SK-N-SH (cell line): ENCODE data around the gene GMFB. TPM values are rescaled to one million over a fixed set of nuclear protein-coding genes. Genes with fewer than 3 reads are reported as not detected.
A peak's percentile ranks its signal among the peaks of the same experiment; 100 is the strongest.

ENCODE experiments used
- CTCF ChIA-PET: fragments of 300-600, 350-600 bp; formaldehyde crosslinking; extraction: SDS; loops from one replicate; lab custom pipeline; 2021; lab: Yijun Ruan, JAX
- POLR2A ChIA-PET: fragments of 350-600 bp; sonication (Branson Sonifier 250); formaldehyde crosslinking; extraction: SDS; loops from one replicate; lab custom pipeline; 2020; ENCODE audit warnings: antibody characterized with exemption, inconsistent platforms; lab: Yijun Ruan, JAX
- DNase-seq: peaks from one replicate; pipeline ENCODE4 v3.0.0; 2012
- H2AFZ ChIP-seq: fragments of 200-600 bp; sonication (generic); 2 replicates; pipeline ENCODE4 v1.8.1; 2016; ENCODE audit warnings: antibody characterized with exemption, mild to moderate bottlenecking, low read depth
- H3F3A ChIP-seq: fragments of 200-600 bp; sonication (generic); replicated peaks from 2 replicates; pipeline ENCODE3; 2016; ENCODE audit warnings: antibody characterized with exemption, mild to moderate bottlenecking; ENCODE audit not compliant: insufficient read depth
- H3K27ac ChIP-seq, 2 experiments: fragments of 200-500 bp in 1 of 2; fragments of 200-600 bp in 1 of 2; sonication (Bioruptor generic) in 1 of 2; sonication (generic), shearing (Covaris generic) in 1 of 2; 2 replicates each; pipeline versions ENCODE4 v1.5.1 to v1.6.1; 2014 to 2016; ENCODE audit warnings: low read depth in 2 of 2, inconsistent platforms in 1 of 2, low read length in 1 of 2, mild to moderate bottlenecking in 1 of 2, mixed read lengths in 1 of 2
- H3K27me3 ChIP-seq: fragments of 200-600 bp; sonication (generic), shearing (Covaris generic); 2 replicates; pipeline ENCODE4 v1.6.1; 2016; ENCODE audit warnings: mixed run types; ENCODE audit not compliant: insufficient read depth
- H3K36me3 ChIP-seq, 2 experiments: fragments of 200-500 bp in 1 of 2; fragments of 200-600 bp in 1 of 2; sonication (Bioruptor generic) in 1 of 2; sonication (generic) in 1 of 2; replicated peaks in 1 of 2; 2 replicates each; pipeline versions ENCODE3 to v1.5.1; 2014 to 2016; ENCODE audit warnings: low read length in 1 of 2, mild to moderate bottlenecking in 1 of 2; ENCODE audit not compliant: insufficient read depth in 2 of 2, control insufficient read depth in 1 of 2
- H3K4me1 ChIP-seq, 2 experiments: fragments of 200-500 bp in 1 of 2; fragments of 200-600 bp in 1 of 2; sonication (Bioruptor generic) in 1 of 2; sonication (generic), shearing (Covaris generic) in 1 of 2; 2 replicates each; pipeline versions ENCODE4 v1.5.1 to v1.6.1; 2014 to 2016; ENCODE audit warnings: low read depth in 1 of 2, low read length in 1 of 2, mixed run types in 1 of 2; ENCODE audit not compliant: insufficient read depth in 2 of 2, control insufficient read depth in 1 of 2
- H3K4me2 ChIP-seq: fragments of 200-600 bp; sonication (generic), shearing (Covaris generic); 2 replicates; pipeline ENCODE4 v1.6.1; 2017; ENCODE audit warnings: mixed run types
- H3K4me3 ChIP-seq, 2 experiments: fragments of 200-500 bp in 1 of 2; fragments of 200-600 bp in 1 of 2; sonication (Bioruptor generic) in 1 of 2; sonication (generic), shearing (Covaris generic) in 1 of 2; 2 replicates each; pipeline versions ENCODE4 v1.5.1 to v1.8.1; 2014 to 2016; ENCODE audit warnings: low read depth in 2 of 2, inconsistent platforms in 1 of 2, low read length in 1 of 2, mild to moderate bottlenecking in 1 of 2, mixed read lengths in 1 of 2, moderate library complexity in 1 of 2
- H3K79me2 ChIP-seq: fragments of 200-600 bp; sonication (generic); 2 replicates; pipeline ENCODE4 v1.8.1; 2017; ENCODE audit warnings: mild to moderate bottlenecking; ENCODE audit not compliant: insufficient read depth
- H3K9ac ChIP-seq: fragments of 200-600 bp; sonication (generic); 2 replicates; pipeline ENCODE4 v1.6.1; 2017; ENCODE audit warnings: mixed run types
- H3K9me2 ChIP-seq: fragments of 200-600 bp; sonication (generic); 2 replicates; pipeline ENCODE4 v1.6.1; 2017; ENCODE audit warnings: mixed run types
- H3K9me3 ChIP-seq: fragments of 200-600 bp; sonication (generic); 2 replicates; pipeline ENCODE4 v1.6.1; 2017; ENCODE audit warnings: mixed run types, mild to moderate bottlenecking, moderate library complexity
- H4K20me1 ChIP-seq: fragments of 200-600 bp; sonication (generic); 2 replicates; pipeline ENCODE4 v1.6.1; 2017; ENCODE audit warnings: mild to moderate bottlenecking, mixed run types; ENCODE audit not compliant: insufficient read depth
- CHD2 ChIP-seq: fragments of 150-350 bp; IDR thresholded peaks from 2 replicates; pipeline ENCODE4 v1.6.1; 2018; ENCODE audit warnings: low read length; ENCODE audit not compliant: partially characterized antibody
- CTCF ChIP-seq: fragments of 200-600 bp; sonication (generic); IDR thresholded peaks from 2 replicates; pipeline ENCODE4 v1.6.1; 2017; ENCODE audit warnings: antibody characterized with exemption, mild to moderate bottlenecking, moderate library complexity
- FOSL2 ChIP-seq: IDR thresholded peaks from 2 replicates; pipeline ENCODE4 v1.4.0; 2012; ENCODE audit warnings: low read depth, mild to moderate bottlenecking, moderate library complexity, borderline replicate concordance
- FOXJ3 ChIP-seq: sonication (generic); formaldehyde crosslinking; IDR thresholded peaks from 2 replicates; pipeline ENCODE4 v1.5.1; 2020; ENCODE audit warnings: mild to moderate bottlenecking, missing genetic modification reagents
- FOXM1 ChIP-seq: IDR thresholded peaks from 2 replicates; pipeline ENCODE4 v1.4.0; 2012; ENCODE audit warnings: low read depth, mild to moderate bottlenecking
- GATA2 ChIP-seq: sonication (generic); formaldehyde crosslinking; IDR thresholded peaks from 2 replicates; pipeline ENCODE4 v1.5.0; 2020; ENCODE audit warnings: mild to moderate bottlenecking, missing genetic modification reagents
- JUND ChIP-seq: IDR thresholded peaks from 2 replicates; pipeline ENCODE4 v1.4.0; 2012
- MEF2A ChIP-seq: IDR thresholded peaks from 2 replicates; pipeline ENCODE4 v1.4.0; 2012; ENCODE audit warnings: low read depth, borderline replicate concordance
- NRF1 ChIP-seq: IDR thresholded peaks from 2 replicates; pipeline ENCODE4 v1.6.1; 2012; ENCODE audit warnings: low read depth, mild to moderate bottlenecking, low read length
- PBX3 ChIP-seq: IDR thresholded peaks from 2 replicates; pipeline ENCODE4; 2012
- RCOR1 ChIP-seq: fragments of 150-350 bp; IDR thresholded peaks from 2 replicates; pipeline ENCODE4 v1.6.1; 2017; ENCODE audit warnings: antibody characterized with exemption, low read length
- SMC3 ChIP-seq: IDR thresholded peaks from 2 replicates; pipeline ENCODE4 v1.6.1; 2012; ENCODE audit warnings: low read depth, low read length, improper control_type of control experiment
- TAF1 ChIP-seq: IDR thresholded peaks from 2 replicates; pipeline ENCODE4 v1.6.1; 2012; ENCODE audit warnings: low read depth, mild to moderate bottlenecking, low read length, moderate library complexity, borderline replicate concordance
- TCF12 ChIP-seq: IDR thresholded peaks from 2 replicates; pipeline ENCODE4 v1.4.0; 2012
- USF1 ChIP-seq: IDR thresholded peaks from 2 replicates; pipeline ENCODE4 v1.4.0; 2012; ENCODE audit warnings: low read depth, borderline replicate concordance
- YY1 ChIP-seq: IDR thresholded peaks from 2 replicates; pipeline ENCODE4 v1.4.0; 2012; ENCODE audit warnings: low read depth, mild to moderate bottlenecking
- WGBS: methylation state at CpG from one replicate; pipeline ENCODE4 v1.1.6; 2017; ENCODE audit warnings: low lambda C conversion rate; 5-methylcytosine and 5-hydroxymethylcytosine counted together
- polyA plus RNA-seq, 3 experiments: library from polyadenylated mRNA; depleted of rRNA; stranded (reverse); fragments of >200 nt; gene quantifications; 2 replicates each; pipeline ENCODE4 v1.2.3, GENCODE V29; 2012
- TF ChIP-seq, protein P1 (sequence below): IDR thresholded peaks from 2 replicates; pipeline ENCODE4 v1.4.0; 2012; ENCODE audit warnings: low read depth
- TF ChIP-seq, protein P2 (sequence below): fragments of 150-350 bp; IDR thresholded peaks from 2 replicates; pipeline ENCODE4 v1.6.1; 2017; ENCODE audit warnings: antibody characterized with exemption, low read length, low read depth, borderline replicate concordance

GMFB gene
- polyA plus RNA-seq, 1 of the 3 experiments (the other 2 are of a cell fraction) = 9.4 TPM

GRCh38 chr14:54488646-54489317, at the start of gene GMFB (continued):
- TF ChIP-seq CTCF (peak; percentile 58), SMC3 (no peak), GATA2 (CRISPR knock-in tag) (no peak), RCOR1 (peak; percentile 67), TCF12 (no peak; the same call in 1 of the 2 replicates), PBX3 (0 out of 2 replicates have a peak, but pooled peaks have one; percentile 11), FOXM1 (no peak), CHD2 (peak; percentile 84), NRF1 (no peak)
- TF ChIP-seq, protein P1, sequence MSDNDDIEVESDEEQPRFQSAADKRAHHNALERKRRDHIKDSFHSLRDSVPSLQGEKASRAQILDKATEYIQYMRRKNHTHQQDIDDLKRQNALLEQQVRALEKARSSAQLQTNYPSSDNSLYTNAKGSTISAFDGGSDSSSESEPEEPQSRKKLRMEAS = peak; percentile 79; the same call in 1 of the 2 replicates
- TF ChIP-seq, all 33 proteins: peak for 18

GRCh38 chr14:54538055-54538454, 49.3 kb upstream of the GMFB start:
- peaks cover 0 to 3% of the 10 kb centered on the region in 2 experiments; a peak in 1 of 4 replicates for H3K4me1 ChIP-seq
- H2AFZ ChIP-seq = no peak overlapping the region
- TF ChIP-seq TCF12 (no peak), FOXM1 (no peak)
- H3K9me3 ChIP-seq = no peaks in the 10 kb centered on the region
- no peak overlapping the region for H3K27ac ChIP-seq
- ChIA-PET POLR2A (no interaction called here), CTCF (interaction anchor here (1.3 to 1.8 kb wide), 2 partner anchors 13 to 26 kb away, joined by 3 to 5 read pairs; no protein-coding TSS in a partner anchor)
- no peak for DNase-seq
- WGBS = 92% methylated on average over 3 of the region's 3 CpGs
- H3K79me2 ChIP-seq = no peaks in the 10 kb centered on the region
- H3K9ac ChIP-seq = no peak overlapping the region
- H3K4me3 ChIP-seq = no peak overlapping the region
- peaks cover 4% of the 10 kb centered on the region; the same call in 1 of the 2 replicates for H3K9me2 ChIP-seq
- no peaks in the 10 kb centered on the region for H4K20me1 ChIP-seq
- H3K36me3 ChIP-seq = peaks cover 36 to 50% of the 10 kb centered on the region in 2 experiments
- H3K27me3 ChIP-seq = no peaks in the 10 kb centered on the region
- H3K4me2 ChIP-seq = no peak overlapping the region
- H3F3A ChIP-seq = no peaks in the 10 kb centered on the region

GRCh38 chr14:54537651-54538050, 48.9 kb upstream of the GMFB start:
- Histone ChIP-seq H3K79me2 (no peaks in the 10 kb centered on the region), H2AFZ (no peak overlapping the region), H3F3A (no peaks in the 10 kb centered on the region), H3K9me2 (peaks cover 4% of the 10 kb centered on the region; the same call in 1 of the 2 replicates), H3K4me1 (peaks cover 0 to 3% of the 10 kb centered on the region in 2 experiments; a peak in 1 of 4 replicates), H3K9me3 (no peaks in the 10 kb centered on the region), H3K36me3 (peaks cover 36 to 50% of the 10 kb centered on the region in 2 experiments), H4K20me1 (no peaks in the 10 kb centered on the region), H3K9ac (no peak overlapping the region), H3K4me2 (no peak overlapping the region), H3K27ac (no peak overlapping the region), H3K4me3 (no peak overlapping the region), H3K27me3 (no peaks in the 10 kb centered on the region)
- no peak for DNase-seq
- 79% methylated on average over 2 of the region's 2 CpGs for WGBS
- CTCF ChIA-PET = interaction anchor here (1.2 to 1.8 kb wide), 3 partner anchors 13 to 28 kb away, joined by 3 to 5 read pairs (median 3); partner anchors contain the start of gene CGRRF1
- POLR2A ChIA-PET = no interaction called here
- TF ChIP-seq NRF1 = no peak
- TF ChIP-seq TAF1 = no peak
- TF ChIP-seq CHD2 = no peak
- no peak for TF ChIP-seq PBX3
- no peak for TF ChIP-seq YY1
- no peak for TF ChIP-seq GATA2 (CRISPR knock-in tag)
- TF ChIP-seq, protein P2, sequence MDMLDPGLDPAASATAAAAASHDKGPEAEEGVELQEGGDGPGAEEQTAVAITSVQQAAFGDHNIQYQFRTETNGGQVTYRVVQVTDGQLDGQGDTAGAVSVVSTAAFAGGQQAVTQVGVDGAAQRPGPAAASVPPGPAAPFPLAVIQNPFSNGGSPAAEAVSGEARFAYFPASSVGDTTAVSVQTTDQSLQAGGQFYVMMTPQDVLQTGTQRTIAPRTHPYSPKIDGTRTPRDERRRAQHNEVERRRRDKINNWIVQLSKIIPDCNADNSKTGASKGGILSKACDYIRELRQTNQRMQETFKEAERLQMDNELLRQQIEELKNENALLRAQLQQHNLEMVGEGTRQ = no peak
- TF ChIP-seq JUND = no peak
- TF ChIP-seq FOXJ3 = no peak
- TF ChIP-seq FOXM1 = no peak
- no peak for TF ChIP-seq USF1
- TF ChIP-seq MEF2A = no peak
- TF ChIP-seq RCOR1 = no peak
- TF ChIP-seq SMC3 = no peak
- TF ChIP-seq FOSL2 = no peak
